Nephron progenitor cell (in vitro differentiated cells): ENCODE data around the gene LRRIQ4.

Experiments used
- DNase-seq: peaks from one replicate; pipeline ENCODE4 v3.0.0; 2021
- H3K27ac Mint-ChIP-seq: 2 replicates; pipeline ENCODE4 v1.8.0; 2021; ENCODE audit warnings: mild to moderate bottlenecking, moderate library complexity, mixed read lengths
- H3K27me3 Mint-ChIP-seq: 2 replicates; pipeline ENCODE4 v1.8.0; 2021; ENCODE audit warnings: mild to moderate bottlenecking, low read depth, mixed read lengths; ENCODE audit not compliant: poor library complexity
- H3K36me3 Mint-ChIP-seq: 2 replicates; pipeline ENCODE4 v1.8.0; 2021; ENCODE audit warnings: low read depth, mixed read lengths
- H3K4me1 Mint-ChIP-seq: 2 replicates; pipeline ENCODE4 v1.8.0; 2021; ENCODE audit warnings: mixed read lengths
- H3K4me3 Mint-ChIP-seq: 2 replicates; pipeline ENCODE4 v1.8.0; 2021; ENCODE audit warnings: mild to moderate bottlenecking, moderate library complexity, mixed read lengths
- H3K9me3 Mint-ChIP-seq: 2 replicates; pipeline ENCODE4 v1.8.0; 2021; ENCODE audit warnings: mild to moderate bottlenecking, moderate library complexity, mixed read lengths
- CTCF ChIP-seq: fragments of 200-600 bp; sonication (generic); IDR thresholded peaks from 2 replicates; pipeline ENCODE4 v1.5.0; 2021; ENCODE audit warnings: antibody characterized with exemption

The LRRIQ4 gene

DNA sequence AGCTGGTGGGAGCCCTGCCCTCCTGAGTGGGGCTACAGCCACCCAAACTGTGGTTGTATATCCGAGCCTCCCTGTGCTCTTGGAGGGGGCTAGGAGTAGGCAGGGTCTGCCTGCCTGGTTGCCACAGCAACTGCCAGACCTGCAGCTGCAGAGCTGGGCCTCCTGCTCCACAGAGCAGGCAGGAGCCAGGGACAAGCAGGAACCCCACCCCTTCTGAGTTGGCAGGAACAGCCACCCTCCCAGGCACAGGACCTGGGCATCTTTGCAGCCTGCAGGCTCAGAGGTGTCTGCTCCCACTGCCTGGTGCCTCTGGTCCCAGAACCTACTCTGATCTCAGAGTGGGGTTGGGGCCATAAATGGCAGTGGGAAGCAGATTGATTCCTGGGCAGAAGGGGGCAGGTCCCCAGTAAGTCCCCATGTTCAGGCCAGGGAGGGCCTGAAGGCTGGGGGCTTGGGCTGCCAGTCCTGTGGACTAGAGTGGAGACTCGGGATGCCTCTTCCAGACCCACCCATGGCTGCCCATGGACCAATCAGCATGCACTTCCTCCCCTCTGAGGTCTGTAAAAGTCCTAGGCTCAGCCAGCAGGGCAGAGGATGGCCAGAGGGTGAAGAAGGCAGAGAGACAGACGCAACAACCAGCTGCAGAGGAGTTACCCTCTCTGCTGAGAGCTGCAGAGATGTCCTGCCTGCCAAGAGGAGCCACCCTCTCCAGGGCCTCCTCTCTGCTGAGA, 67.3 kb downstream of the LRRIQ4 start:
- H3K27ac Mint-ChIP-seq = no peak overlapping the region
- H3K4me3 Mint-ChIP-seq = no peak overlapping the region
- H3K27me3 Mint-ChIP-seq = peaks cover 5% of the 10 kb centered on the region
- H3K36me3 Mint-ChIP-seq = no peaks in the 10 kb centered on the region
- DNase-seq = no peak
- peaks cover 6% of the 10 kb centered on the region for H3K4me1 Mint-ChIP-seq
- TF ChIP-seq CTCF = no peak
- H3K9me3 Mint-ChIP-seq = no peaks in the 10 kb centered on the region

DNA sequence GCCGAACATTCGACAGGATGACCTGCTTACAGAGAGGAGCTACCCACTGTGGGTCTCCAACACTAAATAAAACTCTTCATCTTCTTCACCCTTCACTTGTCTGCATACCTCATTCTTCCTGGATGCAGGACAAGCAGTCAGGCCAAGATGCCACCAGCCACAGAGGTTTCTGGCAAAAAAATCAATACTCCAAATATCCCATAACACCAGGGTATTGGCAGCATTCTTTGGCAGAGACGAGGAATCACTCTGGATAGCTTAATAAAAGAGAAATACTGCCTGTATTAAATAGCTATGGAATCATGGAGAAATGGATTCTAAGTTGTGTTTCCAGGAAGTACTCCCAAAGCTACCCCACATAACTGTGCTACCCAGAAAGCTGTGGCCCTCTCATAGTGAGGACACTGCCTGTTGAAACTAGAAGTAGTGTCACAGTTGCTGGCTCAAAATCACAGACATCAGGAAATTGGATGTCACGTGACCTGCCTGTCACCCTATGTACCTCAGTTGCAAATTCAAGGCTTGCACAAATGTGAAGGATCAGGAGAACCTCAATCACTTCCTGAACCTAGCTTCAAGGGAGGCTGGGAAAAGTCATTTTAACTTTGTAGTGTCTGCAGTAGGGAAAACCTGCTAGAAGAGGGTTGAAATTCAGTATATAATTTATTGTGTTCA, 68.0 kb downstream of the LRRIQ4 start:
- no peak for DNase-seq
- Mint-ChIP-seq H3K27me3 (peaks cover 5% of the 10 kb centered on the region), H3K4me1 (peaks cover 6% of the 10 kb centered on the region), H3K9me3 (no peaks in the 10 kb centered on the region), H3K27ac (no peak overlapping the region), H3K36me3 (no peaks in the 10 kb centered on the region), H3K4me3 (no peak overlapping the region)
- no peak for TF ChIP-seq CTCF

DNA sequence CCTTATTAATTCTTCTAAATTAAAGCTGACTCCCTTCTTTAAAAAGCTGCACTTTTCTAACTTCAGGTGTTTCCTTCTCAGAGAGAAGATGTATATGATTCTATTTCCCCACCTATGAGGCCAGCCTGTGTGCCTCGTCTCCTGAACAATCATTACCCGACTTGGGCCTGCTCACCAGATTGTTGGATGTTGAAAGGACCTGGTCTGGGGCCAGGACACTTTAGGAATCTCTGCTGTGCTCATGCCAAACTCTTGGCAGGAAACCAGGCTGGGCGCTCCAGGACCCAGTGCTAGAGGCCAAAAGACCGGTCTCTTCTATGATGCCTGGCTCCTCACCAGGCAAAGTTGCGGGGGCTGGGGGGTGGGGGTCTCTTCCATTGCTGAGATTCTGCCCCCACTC, 74.0 kb downstream of the LRRIQ4 start:
- DNase-seq = no peak
- no peaks in the 10 kb centered on the region for H3K4me1 Mint-ChIP-seq
- no peaks in the 10 kb centered on the region for H3K36me3 Mint-ChIP-seq
- no peak for TF ChIP-seq CTCF
- H3K27me3 Mint-ChIP-seq = peaks cover 9% of the 10 kb centered on the region
- H3K4me3 Mint-ChIP-seq = no peak overlapping the region
- no peak overlapping the region for H3K27ac Mint-ChIP-seq
- H3K9me3 Mint-ChIP-seq = no peaks in the 10 kb centered on the region
